ENCODE measurements around the gene PMEPA1. TPM values are rescaled to one million over a fixed set of nuclear protein-coding genes. Genes with fewer than 3 reads are reported as not detected.

The PMEPA1 gene
- total and polyA plus RNA-seq, 2 experiments from 2014 or later = 7.3 to 15.4 TPM

DNA sequence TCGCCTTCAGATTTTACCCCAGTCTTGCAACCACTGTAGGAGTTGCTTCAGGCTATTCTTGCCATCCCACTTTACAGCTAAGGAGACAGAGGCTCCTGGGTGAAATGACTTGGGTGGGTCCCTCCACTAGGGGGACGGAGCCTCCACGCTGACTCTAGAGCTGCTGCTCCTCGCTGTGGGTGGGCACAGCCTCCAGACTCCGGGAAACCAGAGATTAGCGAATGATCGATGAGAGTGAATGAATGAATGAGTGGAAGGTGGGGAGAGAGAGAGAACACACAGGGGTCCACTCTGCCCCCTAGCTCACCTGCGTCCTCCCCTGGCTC lies 100.0 kb downstream of the PMEPA1 start:
- H3K4me1 Mint-ChIP-seq = no peaks in the 10 kb centered on the region; the same call in 2 of the 3 replicates
- TF ChIP-seq NANOG (IDR thresholded peaks at IDR 0.05; ENCODE audit: borderline replicate concordance) = no peak
- TF ChIP-seq EZH2phosphoT487 (IDR thresholded peaks at IDR 0.05; ENCODE audit: unreplicated experiment) = no peak
- TF ChIP-seq CREB1 (CRISPR knock-in tag; IDR thresholded peaks at IDR 0.05; ENCODE audit: low read depth) = no peak
- TF ChIP-seq, protein P1, sequence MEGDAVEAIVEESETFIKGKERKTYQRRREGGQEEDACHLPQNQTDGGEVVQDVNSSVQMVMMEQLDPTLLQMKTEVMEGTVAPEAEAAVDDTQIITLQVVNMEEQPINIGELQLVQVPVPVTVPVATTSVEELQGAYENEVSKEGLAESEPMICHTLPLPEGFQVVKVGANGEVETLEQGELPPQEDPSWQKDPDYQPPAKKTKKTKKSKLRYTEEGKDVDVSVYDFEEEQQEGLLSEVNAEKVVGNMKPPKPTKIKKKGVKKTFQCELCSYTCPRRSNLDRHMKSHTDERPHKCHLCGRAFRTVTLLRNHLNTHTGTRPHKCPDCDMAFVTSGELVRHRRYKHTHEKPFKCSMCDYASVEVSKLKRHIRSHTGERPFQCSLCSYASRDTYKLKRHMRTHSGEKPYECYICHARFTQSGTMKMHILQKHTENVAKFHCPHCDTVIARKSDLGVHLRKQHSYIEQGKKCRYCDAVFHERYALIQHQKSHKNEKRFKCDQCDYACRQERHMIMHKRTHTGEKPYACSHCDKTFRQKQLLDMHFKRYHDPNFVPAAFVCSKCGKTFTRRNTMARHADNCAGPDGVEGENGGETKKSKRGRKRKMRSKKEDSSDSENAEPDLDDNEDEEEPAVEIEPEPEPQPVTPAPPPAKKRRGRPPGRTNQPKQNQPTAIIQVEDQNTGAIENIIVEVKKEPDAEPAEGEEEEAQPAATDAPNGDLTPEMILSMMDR (conservative IDR thresholded peaks at IDR 0.05; ENCODE audit: low read depth in 2 of 2) = peak; percentile 30 to 42
- TF ChIP-seq, protein P2, sequence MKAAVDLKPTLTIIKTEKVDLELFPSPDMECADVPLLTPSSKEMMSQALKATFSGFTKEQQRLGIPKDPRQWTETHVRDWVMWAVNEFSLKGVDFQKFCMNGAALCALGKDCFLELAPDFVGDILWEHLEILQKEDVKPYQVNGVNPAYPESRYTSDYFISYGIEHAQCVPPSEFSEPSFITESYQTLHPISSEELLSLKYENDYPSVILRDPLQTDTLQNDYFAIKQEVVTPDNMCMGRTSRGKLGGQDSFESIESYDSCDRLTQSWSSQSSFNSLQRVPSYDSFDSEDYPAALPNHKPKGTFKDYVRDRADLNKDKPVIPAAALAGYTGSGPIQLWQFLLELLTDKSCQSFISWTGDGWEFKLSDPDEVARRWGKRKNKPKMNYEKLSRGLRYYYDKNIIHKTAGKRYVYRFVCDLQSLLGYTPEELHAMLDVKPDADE (IDR thresholded peaks at IDR 0.05) = no peak
- TF ChIP-seq EZH2 (IDR thresholded peaks at IDR 0.05; ENCODE audit: low read depth, unreplicated experiment) = no peak
- Histone ChIP-seq H3K27me3 (ENCODE audit: insufficient read depth) (no peaks in the 10 kb centered on the region), H3K36me3 (ENCODE audit: insufficient read depth) (no peaks in the 10 kb centered on the region), H3F3A (replicated peaks; ENCODE audit: low read depth) (no peaks in the 10 kb centered on the region), H3K4me2 (no peak overlapping the region), H3K4me1 (ENCODE audit: insufficient read depth) (no peaks in the 10 kb centered on the region), H2AFZ (no peak overlapping the region; the same call in 1 of the 2 replicates), H4K20me1 (replicated peaks; ENCODE audit: insufficient read depth) (no peaks in the 10 kb centered on the region), H3K79me2 (replicated peaks; ENCODE audit: insufficient read depth) (no peaks in the 10 kb centered on the region), H3K27ac (ENCODE audit: low read depth) (no peak overlapping the region), H3K4me3 (no peak overlapping the region), H3K9me2 (ENCODE audit: insufficient read depth) (0 out of 2 replicates have a peak, but pooled peaks cover 2% of the 10 kb centered on the region)
- DNase-seq (ENCODE audit: low spot score) (no peak), ATAC-seq (peak; percentile 70)
- no peaks in the 10 kb centered on the region for H3K9me3 Mint-ChIP-seq
- H3K27me3 Mint-ChIP-seq (ENCODE audit: insufficient read depth, low read depth, poor library complexity) = peaks cover 9% of the 10 kb centered on the region
- no peaks in the 10 kb centered on the region for H3K36me3 Mint-ChIP-seq (ENCODE audit: low read depth)
- H3K27ac Mint-ChIP-seq = no peak overlapping the region
- H3K4me3 Mint-ChIP-seq = no peak overlapping the region

DNA sequence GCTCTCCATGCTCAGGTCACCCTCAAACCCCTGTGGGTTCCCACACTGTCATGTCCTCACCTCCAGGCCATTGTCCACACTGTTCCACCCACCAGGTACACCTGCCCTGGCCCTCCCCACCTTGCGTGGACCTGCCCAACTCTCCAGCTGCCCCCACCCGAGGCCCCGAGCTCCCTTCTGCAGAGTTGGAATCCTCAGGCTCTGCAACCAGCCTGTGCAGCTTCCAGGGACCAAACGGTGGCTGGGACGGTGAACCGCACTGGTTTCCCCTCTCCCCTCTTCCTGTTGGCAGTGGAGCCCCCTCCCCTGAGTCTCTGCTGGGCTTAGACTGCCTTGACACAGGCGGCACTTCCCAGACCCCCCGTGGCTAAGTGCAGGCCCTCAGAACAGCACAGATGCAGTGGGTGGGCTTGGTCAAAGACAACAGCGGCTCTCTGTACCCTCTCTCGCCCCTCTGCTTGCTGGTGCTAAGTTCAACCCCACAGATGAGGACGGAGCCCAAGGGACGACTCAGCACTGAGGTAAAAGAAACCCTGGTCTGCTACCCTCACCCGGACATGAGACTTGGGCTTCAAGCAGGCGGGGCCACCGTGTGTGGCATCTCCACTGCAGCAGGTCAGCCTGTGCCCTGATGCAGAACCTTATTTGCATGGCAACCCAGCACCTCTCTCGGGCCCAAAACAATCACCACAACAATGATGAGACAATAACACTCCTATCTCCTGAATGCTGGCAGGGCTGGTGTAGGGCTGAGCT lies 100.6 kb downstream of the PMEPA1 start:
- H3K9me3 Mint-ChIP-seq = no peaks in the 10 kb centered on the region
- no peak; the same call in 2 of the 3 replicates for ATAC-seq
- H3K27ac ChIP-seq (ENCODE audit: low read depth) = no peak overlapping the region
- H3K4me2 ChIP-seq = no peak overlapping the region
- H3K36me3 ChIP-seq (ENCODE audit: insufficient read depth) = no peaks in the 10 kb centered on the region
- peaks cover 9% of the 10 kb centered on the region for H3K27me3 Mint-ChIP-seq (ENCODE audit: insufficient read depth, low read depth, poor library complexity)
- H3K79me2 ChIP-seq (replicated peaks; ENCODE audit: insufficient read depth) = no peaks in the 10 kb centered on the region
- H3K27me3 ChIP-seq (ENCODE audit: insufficient read depth) = no peaks in the 10 kb centered on the region
- DNase-seq (ENCODE audit: low spot score) = no peak
- 0 out of 2 replicates have a peak, but pooled peaks cover 2% of the 10 kb centered on the region for H3K9me2 ChIP-seq (ENCODE audit: insufficient read depth)
- H3K4me1 Mint-ChIP-seq = no peaks in the 10 kb centered on the region; the same call in 2 of the 3 replicates
- no peaks in the 10 kb centered on the region for H3K36me3 Mint-ChIP-seq (ENCODE audit: low read depth)
- no peak overlapping the region; the same call in 1 of the 2 replicates for H2AFZ ChIP-seq
- no peaks in the 10 kb centered on the region for H3F3A ChIP-seq (replicated peaks; ENCODE audit: low read depth)
- no peak overlapping the region for H3K4me3 ChIP-seq
- no peaks in the 10 kb centered on the region for H4K20me1 ChIP-seq (replicated peaks; ENCODE audit: insufficient read depth)
- H3K4me1 ChIP-seq (ENCODE audit: insufficient read depth) = no peaks in the 10 kb centered on the region
- H3K4me3 Mint-ChIP-seq = no peak overlapping the region
- H3K27ac Mint-ChIP-seq = no peak overlapping the region
- TF ChIP-seq ZNF114 (CRISPR knock-in tag; IDR thresholded peaks at IDR 0.05) (no peak), ZNF331 (CRISPR knock-in tag; IDR thresholded peaks at IDR 0.05; ENCODE audit: low read depth) (no peak), POLR2AphosphoS5 (IDR thresholded peaks at IDR 0.05; ENCODE audit: low read depth) (no peak), STAT1 (IDR thresholded peaks at IDR 0.05; ENCODE audit: unreplicated experiment) (no peak), EZH2phosphoT487 (IDR thresholded peaks at IDR 0.05; ENCODE audit: unreplicated experiment) (no peak), JUNB (IDR thresholded peaks at IDR 0.05; ENCODE audit: unreplicated experiment) (no peak), EZH2 (IDR thresholded peaks at IDR 0.05; ENCODE audit: low read depth, unreplicated experiment) (no peak), CREB1 (CRISPR knock-in tag; IDR thresholded peaks at IDR 0.05; ENCODE audit: low read depth) (no peak), NANOG (IDR thresholded peaks at IDR 0.05; ENCODE audit: borderline replicate concordance) (no peak)
- TF ChIP-seq, protein P2 (IDR thresholded peaks at IDR 0.05) = no peak
- TF ChIP-seq, protein P1 (conservative IDR thresholded peaks at IDR 0.05; ENCODE audit: low read depth in 2 of 2) = no peak
- TF ChIP-seq, protein P3, sequence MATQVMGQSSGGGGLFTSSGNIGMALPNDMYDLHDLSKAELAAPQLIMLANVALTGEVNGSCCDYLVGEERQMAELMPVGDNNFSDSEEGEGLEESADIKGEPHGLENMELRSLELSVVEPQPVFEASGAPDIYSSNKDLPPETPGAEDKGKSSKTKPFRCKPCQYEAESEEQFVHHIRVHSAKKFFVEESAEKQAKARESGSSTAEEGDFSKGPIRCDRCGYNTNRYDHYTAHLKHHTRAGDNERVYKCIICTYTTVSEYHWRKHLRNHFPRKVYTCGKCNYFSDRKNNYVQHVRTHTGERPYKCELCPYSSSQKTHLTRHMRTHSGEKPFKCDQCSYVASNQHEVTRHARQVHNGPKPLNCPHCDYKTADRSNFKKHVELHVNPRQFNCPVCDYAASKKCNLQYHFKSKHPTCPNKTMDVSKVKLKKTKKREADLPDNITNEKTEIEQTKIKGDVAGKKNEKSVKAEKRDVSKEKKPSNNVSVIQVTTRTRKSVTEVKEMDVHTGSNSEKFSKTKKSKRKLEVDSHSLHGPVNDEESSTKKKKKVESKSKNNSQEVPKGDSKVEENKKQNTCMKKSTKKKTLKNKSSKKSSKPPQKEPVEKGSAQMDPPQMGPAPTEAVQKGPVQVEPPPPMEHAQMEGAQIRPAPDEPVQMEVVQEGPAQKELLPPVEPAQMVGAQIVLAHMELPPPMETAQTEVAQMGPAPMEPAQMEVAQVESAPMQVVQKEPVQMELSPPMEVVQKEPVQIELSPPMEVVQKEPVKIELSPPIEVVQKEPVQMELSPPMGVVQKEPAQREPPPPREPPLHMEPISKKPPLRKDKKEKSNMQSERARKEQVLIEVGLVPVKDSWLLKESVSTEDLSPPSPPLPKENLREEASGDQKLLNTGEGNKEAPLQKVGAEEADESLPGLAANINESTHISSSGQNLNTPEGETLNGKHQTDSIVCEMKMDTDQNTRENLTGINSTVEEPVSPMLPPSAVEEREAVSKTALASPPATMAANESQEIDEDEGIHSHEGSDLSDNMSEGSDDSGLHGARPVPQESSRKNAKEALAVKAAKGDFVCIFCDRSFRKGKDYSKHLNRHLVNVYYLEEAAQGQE (IDR thresholded peaks at IDR 0.05; ENCODE audit: unreplicated experiment) = no peak

Measured in GM23338 (cell line).